Measurements from ENCODE around the gene BICC1. TPM values are rescaled to one million over a fixed set of nuclear protein-coding genes. Genes with fewer than 3 reads are reported as not detected.
A peak's percentile ranks its signal among the peaks of the same experiment; 100 is the strongest.

Gene BICC1
- total and polyA plus RNA-seq, 4 donors, result 0.82 to 6.1 (median 4.5) TPM

- Histone ChIP-seq H3K4me1 (ENCODE audit: control insufficient read depth in 4 of 4, insufficient read depth in 4 of 4, low read length in 3 of 4) (peaks cover 9 to 22% (median 17%) of the 10 kb centered on the region in 4 donors), H3K4me3 (ENCODE audit: low read depth in 1 of 3, low read length in 3 of 3) (peak overlapping the region; percentile 56 to 78 (median 66)), H3K9ac (ENCODE audit: low read depth in 1 of 2, low read length in 2 of 2) (peak overlapping the region in 1 of 2 donors; percentile 38), H3K36me3 (ENCODE audit: control insufficient read depth in 4 of 4, insufficient read depth in 3 of 4, low read depth in 1 of 4, low read length in 3 of 4) (no peaks in the 10 kb centered on the region), H3K9me3 (ENCODE audit: control insufficient read depth in 4 of 4, low read length in 3 of 4) (no peaks in the 10 kb centered on the region), H3K27me3 (ENCODE audit: control insufficient read depth in 4 of 4, insufficient read depth in 4 of 4, low read length in 3 of 4) (peaks cover 0 to 15% (median under 1%) of the 10 kb centered on the region in 4 donors), H3K27ac (ENCODE audit: low read depth in 1 of 2, low read length in 2 of 2) (peak overlapping the region; percentile 50 to 70)
- DNase-seq (ENCODE audit: low spot score), result peak; percentile 42
- TF ChIP-seq NR2F2 (IDR thresholded peaks at IDR 0.05) (peak; percentile 15), JUND (IDR thresholded peaks at IDR 0.05) (no peak)
- WGBS, result 3% methylated on average over 53 of the region's 53 CpGs
Observed at GRCh38 chr10:58513188-58514110, 777 bp downstream of the BICC1 start.

- no peak overlapping the region for H3K27ac ChIP-seq (ENCODE audit: low read depth in 1 of 2, low read length in 2 of 2)
Observed at GRCh38 chr10:58514111-58514770, 1.6 kb downstream of the BICC1 start.

More at GRCh38 chr10:58514111-58514770, 1.6 kb downstream of the BICC1 start:
- H3K36me3 ChIP-seq (ENCODE audit: control insufficient read depth in 4 of 4, insufficient read depth in 3 of 4, low read depth in 1 of 4, low read length in 3 of 4), result no peaks in the 10 kb centered on the region
- no peak for DNase-seq (ENCODE audit: low spot score)
- peaks cover 0 to 12% (median 2%) of the 10 kb centered on the region in 4 donors for H3K27me3 ChIP-seq (ENCODE audit: control insufficient read depth in 4 of 4, insufficient read depth in 4 of 4, low read length in 3 of 4)
- H3K4me3 ChIP-seq (ENCODE audit: low read depth in 1 of 3, low read length in 3 of 3), result peak overlapping the region in 1 of 3 donors; percentile 11
- peaks cover 10 to 22% (median 17%) of the 10 kb centered on the region in 4 donors for H3K4me1 ChIP-seq (ENCODE audit: control insufficient read depth in 4 of 4, insufficient read depth in 4 of 4, low read length in 3 of 4)
- 22% methylated on average over 13 of the region's 13 CpGs for WGBS
- H3K9me3 ChIP-seq (ENCODE audit: control insufficient read depth in 4 of 4, low read length in 3 of 4), result no peaks in the 10 kb centered on the region
- TF ChIP-seq, protein P1, sequence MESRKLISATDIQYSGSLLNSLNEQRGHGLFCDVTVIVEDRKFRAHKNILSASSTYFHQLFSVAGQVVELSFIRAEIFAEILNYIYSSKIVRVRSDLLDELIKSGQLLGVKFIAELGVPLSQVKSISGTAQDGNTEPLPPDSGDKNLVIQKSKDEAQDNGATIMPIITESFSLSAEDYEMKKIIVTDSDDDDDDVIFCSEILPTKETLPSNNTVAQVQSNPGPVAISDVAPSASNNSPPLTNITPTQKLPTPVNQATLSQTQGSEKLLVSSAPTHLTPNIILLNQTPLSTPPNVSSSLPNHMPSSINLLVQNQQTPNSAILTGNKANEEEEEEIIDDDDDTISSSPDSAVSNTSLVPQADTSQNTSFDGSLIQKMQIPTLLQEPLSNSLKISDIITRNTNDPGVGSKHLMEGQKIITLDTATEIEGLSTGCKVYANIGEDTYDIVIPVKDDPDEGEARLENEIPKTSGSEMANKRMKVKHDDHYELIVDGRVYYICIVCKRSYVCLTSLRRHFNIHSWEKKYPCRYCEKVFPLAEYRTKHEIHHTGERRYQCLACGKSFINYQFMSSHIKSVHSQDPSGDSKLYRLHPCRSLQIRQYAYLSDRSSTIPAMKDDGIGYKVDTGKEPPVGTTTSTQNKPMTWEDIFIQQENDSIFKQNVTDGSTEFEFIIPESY (IDR thresholded peaks at IDR 0.05), result no peak
- TF ChIP-seq FOXA2 (IDR thresholded peaks at IDR 0.05) (no peak), SP1 (IDR thresholded peaks at IDR 0.05) (no peak), RXRA (IDR thresholded peaks at IDR 0.05) (no peak), YY1 (IDR thresholded peaks at IDR 0.05) (no peak), GABPA (IDR thresholded peaks at IDR 0.05 in 1 of 2, conservative IDR thresholded peaks at IDR 0.05 in 1 of 2) (no peak), FOXA1 (IDR thresholded peaks at IDR 0.05) (no peak), NR2F2 (IDR thresholded peaks at IDR 0.05) (no peak), RAD21 (IDR thresholded peaks at IDR 0.05) (no peak), TAF1 (conservative IDR thresholded peaks at IDR 0.05) (no peak), HNF4A (conservative IDR thresholded peaks at IDR 0.05) (no peak), JUND (IDR thresholded peaks at IDR 0.05) (no peak), EGR1 (IDR thresholded peaks at IDR 0.05; ENCODE audit: low read depth in 2 of 2) (no peak), HNF4G (IDR thresholded peaks at IDR 0.05) (no peak)
- TF ChIP-seq, protein P2, sequence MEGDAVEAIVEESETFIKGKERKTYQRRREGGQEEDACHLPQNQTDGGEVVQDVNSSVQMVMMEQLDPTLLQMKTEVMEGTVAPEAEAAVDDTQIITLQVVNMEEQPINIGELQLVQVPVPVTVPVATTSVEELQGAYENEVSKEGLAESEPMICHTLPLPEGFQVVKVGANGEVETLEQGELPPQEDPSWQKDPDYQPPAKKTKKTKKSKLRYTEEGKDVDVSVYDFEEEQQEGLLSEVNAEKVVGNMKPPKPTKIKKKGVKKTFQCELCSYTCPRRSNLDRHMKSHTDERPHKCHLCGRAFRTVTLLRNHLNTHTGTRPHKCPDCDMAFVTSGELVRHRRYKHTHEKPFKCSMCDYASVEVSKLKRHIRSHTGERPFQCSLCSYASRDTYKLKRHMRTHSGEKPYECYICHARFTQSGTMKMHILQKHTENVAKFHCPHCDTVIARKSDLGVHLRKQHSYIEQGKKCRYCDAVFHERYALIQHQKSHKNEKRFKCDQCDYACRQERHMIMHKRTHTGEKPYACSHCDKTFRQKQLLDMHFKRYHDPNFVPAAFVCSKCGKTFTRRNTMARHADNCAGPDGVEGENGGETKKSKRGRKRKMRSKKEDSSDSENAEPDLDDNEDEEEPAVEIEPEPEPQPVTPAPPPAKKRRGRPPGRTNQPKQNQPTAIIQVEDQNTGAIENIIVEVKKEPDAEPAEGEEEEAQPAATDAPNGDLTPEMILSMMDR (IDR thresholded peaks at IDR 0.05; ENCODE audit: low read depth, low read length, missing input control), result no peak
- TF ChIP-seq, protein P3, sequence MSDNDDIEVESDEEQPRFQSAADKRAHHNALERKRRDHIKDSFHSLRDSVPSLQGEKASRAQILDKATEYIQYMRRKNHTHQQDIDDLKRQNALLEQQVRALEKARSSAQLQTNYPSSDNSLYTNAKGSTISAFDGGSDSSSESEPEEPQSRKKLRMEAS (IDR thresholded peaks at IDR 0.05), result no peak
- TF ChIP-seq, protein P4, sequence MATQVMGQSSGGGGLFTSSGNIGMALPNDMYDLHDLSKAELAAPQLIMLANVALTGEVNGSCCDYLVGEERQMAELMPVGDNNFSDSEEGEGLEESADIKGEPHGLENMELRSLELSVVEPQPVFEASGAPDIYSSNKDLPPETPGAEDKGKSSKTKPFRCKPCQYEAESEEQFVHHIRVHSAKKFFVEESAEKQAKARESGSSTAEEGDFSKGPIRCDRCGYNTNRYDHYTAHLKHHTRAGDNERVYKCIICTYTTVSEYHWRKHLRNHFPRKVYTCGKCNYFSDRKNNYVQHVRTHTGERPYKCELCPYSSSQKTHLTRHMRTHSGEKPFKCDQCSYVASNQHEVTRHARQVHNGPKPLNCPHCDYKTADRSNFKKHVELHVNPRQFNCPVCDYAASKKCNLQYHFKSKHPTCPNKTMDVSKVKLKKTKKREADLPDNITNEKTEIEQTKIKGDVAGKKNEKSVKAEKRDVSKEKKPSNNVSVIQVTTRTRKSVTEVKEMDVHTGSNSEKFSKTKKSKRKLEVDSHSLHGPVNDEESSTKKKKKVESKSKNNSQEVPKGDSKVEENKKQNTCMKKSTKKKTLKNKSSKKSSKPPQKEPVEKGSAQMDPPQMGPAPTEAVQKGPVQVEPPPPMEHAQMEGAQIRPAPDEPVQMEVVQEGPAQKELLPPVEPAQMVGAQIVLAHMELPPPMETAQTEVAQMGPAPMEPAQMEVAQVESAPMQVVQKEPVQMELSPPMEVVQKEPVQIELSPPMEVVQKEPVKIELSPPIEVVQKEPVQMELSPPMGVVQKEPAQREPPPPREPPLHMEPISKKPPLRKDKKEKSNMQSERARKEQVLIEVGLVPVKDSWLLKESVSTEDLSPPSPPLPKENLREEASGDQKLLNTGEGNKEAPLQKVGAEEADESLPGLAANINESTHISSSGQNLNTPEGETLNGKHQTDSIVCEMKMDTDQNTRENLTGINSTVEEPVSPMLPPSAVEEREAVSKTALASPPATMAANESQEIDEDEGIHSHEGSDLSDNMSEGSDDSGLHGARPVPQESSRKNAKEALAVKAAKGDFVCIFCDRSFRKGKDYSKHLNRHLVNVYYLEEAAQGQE (IDR thresholded peaks at IDR 0.05), result no peak
- H3K9ac ChIP-seq (ENCODE audit: low read depth in 1 of 2, low read length in 2 of 2), result peak overlapping the region in 1 of 2 donors; percentile 11

Data from liver (tissue), 9 donors.